Sigmoid colon (tissue), 7 donors: ENCODE measurements around the gene PCDH10. TPM values are rescaled to one million over a fixed set of nuclear protein-coding genes. Genes with fewer than 3 reads are reported as not detected.

Source experiments
- DNase-seq: peaks from one replicate; pipeline ENCODE4 v3.0.0-alpha.2; 2019
- H3K27ac ChIP-seq, 4 donors: fragments of 200-600 bp; sonication (generic); one replicate each; pipeline ENCODE4 v1.5.1; 2016 to 2019; ENCODE audit warnings: mild to moderate bottlenecking in 1 of 4
- H3K27me3 ChIP-seq, 3 donors: fragments of 200-600 bp; sonication (generic); one replicate each; pipeline ENCODE4 v1.5.1; 2019; ENCODE audit warnings: mild to moderate bottlenecking in 1 of 3
- H3K36me3 ChIP-seq, 4 donors: fragments of 200-600 bp; sonication (generic); one replicate each; pipeline ENCODE4 v1.5.1; 2016 to 2019
- H3K4me1 ChIP-seq, 4 donors: fragments of 200-600 bp; sonication (generic); one replicate each; pipeline ENCODE4 v1.5.1; 2017 to 2019
- H3K4me3 ChIP-seq, 4 donors: fragments of 200-600 bp; sonication (generic); one replicate each; pipeline ENCODE4 v1.5.1; 2017 to 2019; ENCODE audit warnings: mild to moderate bottlenecking in 2 of 4, moderate library complexity in 1 of 4
- H3K9me3 ChIP-seq, 4 donors: fragments of 200-600 bp in 3 of 4; sonication (generic) in 3 of 4; one replicate each; pipeline versions ENCODE4 v1.5.1 to v1.6.1; 2013 to 2019
- EP300 ChIP-seq, 4 donors: sonication (generic); formaldehyde crosslinking; IDR thresholded peaks; one replicate each; pipeline ENCODE4 v1.6.1; 2017; ENCODE audit warnings: antibody characterized with exemption in 4 of 4
- POLR2A ChIP-seq, 2 donors: fragments of 450-650 bp; IDR thresholded peaks; one replicate each; pipeline ENCODE4 v1.6.1; 2016; ENCODE audit warnings: antibody characterized with exemption in 2 of 2, mild to moderate bottlenecking in 2 of 2, moderate library complexity in 2 of 2
- POLR2AphosphoS5 ChIP-seq, 4 donors: sonication (generic); formaldehyde crosslinking; IDR thresholded peaks; one replicate each; pipeline ENCODE4 v1.6.1; 2017; ENCODE audit warnings: antibody characterized with exemption in 4 of 4
- WGBS, 2 donors: extraction: QIAGEN DNeasy Blood & Tissue Kit; methylation state at CpG; one replicate each; pipeline ENCODE4 v1.1.7; 2013; 5-methylcytosine and 5-hydroxymethylcytosine counted together
- intact Hi-C: fragments of 100-400 bp; cut with DNase I; formaldehyde crosslinking; loops from one replicate; pipeline ENCODE4 v1.15.1; 2023
- polyA plus RNA-seq, 3 donors: library from polyadenylated mRNA; stranded (reverse); fragments of 200-250 nt; gene quantifications; one replicate each; pipeline ENCODE4 v1.2.3, GENCODE V29; 2013
- total RNA-seq, 4 donors: library from RNA; depleted of rRNA; stranded (reverse); fragments of >200 nt; gene quantifications; one replicate each; pipeline ENCODE4 v1.1.0, GENCODE V29; 2016
- TF ChIP-seq, protein P1 (sequence below), 4 experiments: fragments of 450-650 bp in 3 of 4; fragments of 200-600 bp in 1 of 4; IDR thresholded peaks; one replicate each; pipeline ENCODE4 v1.5.1; 2016 to 2019; ENCODE audit warnings: antibody characterized with exemption in 4 of 4, mild to moderate bottlenecking in 3 of 4, moderate library complexity in 2 of 4
- donor health status: healthy with polysubstance abuse.
- donor health status: Bipolar disorder and iron deficiency.
- donor health status: healthy.

Gene PCDH10
- total and polyA plus RNA-seq, 7 donors, result under 0.01 to 1.9 (median 0.79) TPM; not detected in 1

DNA sequence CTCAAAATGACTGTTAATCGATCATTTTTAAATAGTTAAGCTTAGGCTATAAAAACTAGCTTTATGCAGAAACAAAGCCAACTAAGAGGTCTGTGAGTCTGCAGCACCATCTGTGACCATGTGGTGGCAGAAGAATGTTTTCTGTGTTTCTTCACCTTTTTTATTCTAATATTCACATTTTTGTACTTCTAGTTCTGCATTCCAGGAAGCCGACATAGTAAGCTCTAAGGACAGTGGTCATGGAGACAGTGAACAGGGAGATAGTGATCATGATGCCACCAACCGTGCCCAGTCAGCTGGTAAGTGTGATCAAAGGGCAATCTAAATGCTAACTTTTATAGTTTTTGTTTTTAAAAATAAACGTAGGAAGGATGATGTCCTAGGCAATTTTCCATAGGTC lies 5.6 kb downstream of the PCDH10 start:
- DNase-seq, result no peak
- Histone ChIP-seq H3K4me1 (peaks cover 0 to 36% (median 33%) of the 10 kb centered on the region in 4 donors), H3K4me3 (no peak overlapping the region), H3K27ac (no peak overlapping the region), H3K9me3 (no peaks in the 10 kb centered on the region), H3K36me3 (no peaks in the 10 kb centered on the region), H3K27me3 (peaks cover 16 to 43% (median 21%) of the 10 kb centered on the region in 3 donors)
- intact Hi-C loops, result no loop called here
- TF ChIP-seq POLR2A (IDR thresholded peaks at IDR 0.05) (no peak), EP300 (IDR thresholded peaks at IDR 0.05) (no peak), POLR2AphosphoS5 (IDR thresholded peaks at IDR 0.05) (no peak)
- TF ChIP-seq, protein P1, sequence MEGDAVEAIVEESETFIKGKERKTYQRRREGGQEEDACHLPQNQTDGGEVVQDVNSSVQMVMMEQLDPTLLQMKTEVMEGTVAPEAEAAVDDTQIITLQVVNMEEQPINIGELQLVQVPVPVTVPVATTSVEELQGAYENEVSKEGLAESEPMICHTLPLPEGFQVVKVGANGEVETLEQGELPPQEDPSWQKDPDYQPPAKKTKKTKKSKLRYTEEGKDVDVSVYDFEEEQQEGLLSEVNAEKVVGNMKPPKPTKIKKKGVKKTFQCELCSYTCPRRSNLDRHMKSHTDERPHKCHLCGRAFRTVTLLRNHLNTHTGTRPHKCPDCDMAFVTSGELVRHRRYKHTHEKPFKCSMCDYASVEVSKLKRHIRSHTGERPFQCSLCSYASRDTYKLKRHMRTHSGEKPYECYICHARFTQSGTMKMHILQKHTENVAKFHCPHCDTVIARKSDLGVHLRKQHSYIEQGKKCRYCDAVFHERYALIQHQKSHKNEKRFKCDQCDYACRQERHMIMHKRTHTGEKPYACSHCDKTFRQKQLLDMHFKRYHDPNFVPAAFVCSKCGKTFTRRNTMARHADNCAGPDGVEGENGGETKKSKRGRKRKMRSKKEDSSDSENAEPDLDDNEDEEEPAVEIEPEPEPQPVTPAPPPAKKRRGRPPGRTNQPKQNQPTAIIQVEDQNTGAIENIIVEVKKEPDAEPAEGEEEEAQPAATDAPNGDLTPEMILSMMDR (IDR thresholded peaks at IDR 0.05), result peak in 3 of 4 experiments; percentile 10 to 40 (median 19)
- 19 to 30% methylated on average over 4 of the region's 4 CpGs for WGBS, 2 donors

- Histone ChIP-seq H3K4me3 (no peak overlapping the region), H3K27ac (no peak overlapping the region), H3K4me1 (peaks cover 0 to 22% (median 19%) of the 10 kb centered on the region in 4 donors), H3K9me3 (no peaks in the 10 kb centered on the region), H3K27me3 (peaks cover 10 to 29% (median 12%) of the 10 kb centered on the region in 3 donors), H3K36me3 (no peaks in the 10 kb centered on the region)
- no peak for DNase-seq
- no peak for TF ChIP-seq EP300 (IDR thresholded peaks at IDR 0.05)
- TF ChIP-seq, protein P1 (IDR thresholded peaks at IDR 0.05), result no peak
- no peak for TF ChIP-seq POLR2A (IDR thresholded peaks at IDR 0.05)
- no peak for TF ChIP-seq POLR2AphosphoS5 (IDR thresholded peaks at IDR 0.05)
- WGBS, 2 donors, result 60 to 71% methylated on average over 5 of the region's 5 CpGs
- intact Hi-C loops, result no loop called here
Measured at GRCh38 chr4:133156096-133156495, 7.0 kb downstream of the PCDH10 start.

GRCh38 chr4:133156556-133156955 lies 7.5 kb downstream of the PCDH10 start:
- intact Hi-C loops, result no loop called here
- Histone ChIP-seq H3K9me3 (no peaks in the 10 kb centered on the region), H3K36me3 (no peaks in the 10 kb centered on the region), H3K4me1 (peaks cover 0 to 17% (median 15%) of the 10 kb centered on the region in 4 donors), H3K4me3 (no peak overlapping the region), H3K27me3 (peaks cover 5 to 24% (median 8%) of the 10 kb centered on the region in 3 donors), H3K27ac (no peak overlapping the region)
- TF ChIP-seq POLR2A (IDR thresholded peaks at IDR 0.05) (no peak), EP300 (IDR thresholded peaks at IDR 0.05) (no peak), POLR2AphosphoS5 (IDR thresholded peaks at IDR 0.05) (no peak)
- TF ChIP-seq, protein P1 (IDR thresholded peaks at IDR 0.05), result no peak
- no peak for DNase-seq
- WGBS, 2 donors, result 85 to 86% methylated on average over 2 of the region's 2 CpGs

- Histone ChIP-seq H3K27ac (no peak overlapping the region), H3K9me3 (no peaks in the 10 kb centered on the region), H3K4me1 (peaks cover 0 to 7% (median 4%) of the 10 kb centered on the region in 4 donors), H3K36me3 (no peaks in the 10 kb centered on the region), H3K4me3 (no peak overlapping the region), H3K27me3 (peaks cover 0 to 14% (median 0%) of the 10 kb centered on the region in 3 donors)
- TF ChIP-seq, protein P1 (IDR thresholded peaks at IDR 0.05), result no peak
- no peak for TF ChIP-seq POLR2A (IDR thresholded peaks at IDR 0.05)
- no peak for TF ChIP-seq EP300 (IDR thresholded peaks at IDR 0.05)
- no peak for TF ChIP-seq POLR2AphosphoS5 (IDR thresholded peaks at IDR 0.05)
- DNase-seq, result no peak
- 46 to 50% methylated on average over 5 of the region's 5 CpGs for WGBS, 2 donors
- intact Hi-C loops, result no loop called here
Measured at GRCh38 chr4:133157460-133158160, 8.5 kb downstream of the PCDH10 start.
